ENCODE data around the gene SARS2. TPM values are rescaled to one million over a fixed set of nuclear protein-coding genes. Genes with fewer than 3 reads are reported as not detected.
A peak's percentile ranks its signal among the peaks of the same experiment; 100 is the strongest.

SARS2 gene
- total and polyA plus RNA-seq, 12 donors = 9.1 to 116 (median 35.4) TPM

DNA sequence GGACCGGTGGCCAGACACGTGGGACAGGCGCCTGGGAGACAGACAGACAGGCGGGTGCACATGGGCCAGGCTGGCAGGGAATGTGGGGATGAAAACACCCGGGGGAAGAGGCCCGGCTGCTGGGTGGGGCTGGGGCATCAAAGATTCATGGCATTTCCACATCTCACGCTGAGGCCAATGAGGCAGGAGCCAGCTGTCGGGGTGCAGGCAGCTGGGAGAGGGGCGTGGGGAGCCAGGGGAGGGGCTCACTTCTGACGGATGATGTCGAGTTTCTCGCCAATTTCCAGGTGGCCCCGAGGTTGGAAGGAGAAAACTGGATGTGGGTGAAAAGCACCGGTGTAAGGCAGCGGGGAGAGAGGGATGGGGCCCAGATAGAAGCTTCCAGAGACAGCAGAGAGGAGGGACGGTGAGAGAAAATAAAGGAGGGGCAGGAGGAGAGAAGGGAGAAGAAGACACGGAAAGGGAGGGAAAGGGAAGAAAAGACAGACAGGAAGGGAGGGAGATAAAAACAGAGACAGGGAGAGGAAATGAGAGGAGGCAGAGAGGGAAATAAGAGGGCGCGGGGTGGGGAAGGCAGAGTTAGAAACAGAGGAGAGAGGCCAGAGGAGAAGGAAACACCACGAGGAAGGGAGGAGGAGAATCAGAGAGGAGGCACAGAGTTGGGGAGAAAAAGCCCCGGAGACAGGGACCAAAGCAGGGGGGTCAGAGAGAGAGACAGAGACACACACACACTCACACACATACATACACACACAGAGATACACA is 10.5 kb downstream of the SARS2 start:
- TF ChIP-seq, protein P1, sequence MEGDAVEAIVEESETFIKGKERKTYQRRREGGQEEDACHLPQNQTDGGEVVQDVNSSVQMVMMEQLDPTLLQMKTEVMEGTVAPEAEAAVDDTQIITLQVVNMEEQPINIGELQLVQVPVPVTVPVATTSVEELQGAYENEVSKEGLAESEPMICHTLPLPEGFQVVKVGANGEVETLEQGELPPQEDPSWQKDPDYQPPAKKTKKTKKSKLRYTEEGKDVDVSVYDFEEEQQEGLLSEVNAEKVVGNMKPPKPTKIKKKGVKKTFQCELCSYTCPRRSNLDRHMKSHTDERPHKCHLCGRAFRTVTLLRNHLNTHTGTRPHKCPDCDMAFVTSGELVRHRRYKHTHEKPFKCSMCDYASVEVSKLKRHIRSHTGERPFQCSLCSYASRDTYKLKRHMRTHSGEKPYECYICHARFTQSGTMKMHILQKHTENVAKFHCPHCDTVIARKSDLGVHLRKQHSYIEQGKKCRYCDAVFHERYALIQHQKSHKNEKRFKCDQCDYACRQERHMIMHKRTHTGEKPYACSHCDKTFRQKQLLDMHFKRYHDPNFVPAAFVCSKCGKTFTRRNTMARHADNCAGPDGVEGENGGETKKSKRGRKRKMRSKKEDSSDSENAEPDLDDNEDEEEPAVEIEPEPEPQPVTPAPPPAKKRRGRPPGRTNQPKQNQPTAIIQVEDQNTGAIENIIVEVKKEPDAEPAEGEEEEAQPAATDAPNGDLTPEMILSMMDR (IDR thresholded peaks at IDR 0.05) = no peak
- no peak for TF ChIP-seq POLR2A (IDR thresholded peaks at IDR 0.05)
- intact Hi-C loops (cut with DNase I) = loop anchor here (10.0 kb wide), 3 partner anchors 175 to 295 kb away; partner anchors contain the start of gene CAPN12 (in 1 of the 2)
- Histone ChIP-seq H3K27ac (no peak overlapping the region), H3K36me3 (replicated peaks in 1 of 2) (peaks cover 0 to 25% of the 10 kb centered on the region in 2 donors), H3K27me3 (no peaks in the 10 kb centered on the region), H3K4me3 (no peak overlapping the region), H3K4me1 (replicated peaks in 1 of 2) (peaks cover 0 to 3% of the 10 kb centered on the region in 2 donors), H3K9me3 (replicated peaks in 1 of 3) (no peaks in the 10 kb centered on the region)
- WGBS, 4 donors = 70 to 76% (median 73%) methylated on average over 21 of the region's 21 CpGs
- DNase-seq = peak in 1 of 7 donors; percentile 12

DNA sequence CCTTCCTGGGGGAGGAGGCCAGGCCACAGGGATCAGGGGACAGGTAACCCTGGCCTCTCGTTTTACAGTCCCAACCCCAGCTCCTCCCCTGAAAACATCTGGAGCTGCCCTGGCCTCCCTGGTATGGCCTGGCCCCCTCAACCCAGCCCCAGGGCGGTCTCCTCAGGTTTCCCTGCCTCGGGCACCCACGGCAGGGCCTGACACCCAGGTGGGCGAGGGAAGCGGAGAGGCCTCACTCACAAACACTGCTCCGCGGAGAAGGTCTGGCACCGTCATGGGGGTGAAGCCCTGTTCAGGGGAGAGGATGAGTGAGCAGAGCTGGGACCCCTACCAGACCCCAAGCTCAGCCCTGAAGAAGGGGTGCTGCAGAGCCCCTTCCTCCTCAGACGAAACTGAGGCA is 12.0 kb downstream of the SARS2 start:
- TF ChIP-seq POLR2A (IDR thresholded peaks at IDR 0.05) = no peak
- TF ChIP-seq, protein P1 (IDR thresholded peaks at IDR 0.05) = no peak
- WGBS, 4 donors = 86 to 94% (median 90%) methylated on average over 7 to 10 of the region's 10 CpGs
- intact Hi-C loops (cut with DNase I) = loop anchor here (10.0 kb wide), 2 partner anchors 284 to 294 kb away; no protein-coding TSS in a partner anchor
- H3K36me3 ChIP-seq (replicated peaks in 1 of 2) = peaks cover 0 to 11% of the 10 kb centered on the region in 2 donors
- H3K9me3 ChIP-seq (replicated peaks in 1 of 3) = no peaks in the 10 kb centered on the region
- H3K4me1 ChIP-seq (replicated peaks in 1 of 2) = peaks cover 0 to 3% of the 10 kb centered on the region in 2 donors
- no peak overlapping the region for H3K4me3 ChIP-seq
- H3K27ac ChIP-seq = no peak overlapping the region
- peak in 1 of 7 donors; percentile 10 for DNase-seq
- H3K27me3 ChIP-seq = no peaks in the 10 kb centered on the region

DNA sequence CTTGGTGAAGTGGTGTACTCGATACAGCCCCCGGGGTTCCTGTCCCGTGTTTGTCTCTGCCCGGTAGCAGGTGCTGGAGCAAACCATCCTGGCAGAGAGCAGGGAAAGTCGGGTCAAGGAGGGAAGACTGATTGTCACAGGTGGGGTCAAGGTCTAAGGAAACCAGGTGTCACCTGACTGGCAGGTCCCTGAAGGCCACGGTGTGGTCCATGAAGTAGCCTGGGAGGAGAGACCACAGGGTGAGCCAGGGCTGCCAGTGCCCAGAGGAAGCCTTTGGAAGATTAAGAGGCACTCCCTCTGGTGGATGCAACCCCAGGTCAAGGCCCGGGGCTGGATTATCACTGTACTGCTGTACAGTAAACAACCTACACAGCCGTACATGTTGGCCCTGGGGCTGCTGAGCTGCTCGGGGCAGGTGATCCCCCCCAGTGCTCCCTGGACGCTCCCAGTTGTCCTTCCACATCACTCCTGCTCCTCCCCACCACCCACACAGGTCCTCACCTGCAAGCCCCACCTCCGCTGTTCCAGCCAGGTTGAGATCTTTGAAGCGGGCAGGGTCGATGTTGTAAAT is 12.6 kb downstream of the SARS2 start:
- intact Hi-C loops (cut with DNase I) = loop anchor here (10.0 kb wide), 2 partner anchors 283 to 293 kb away; no protein-coding TSS in a partner anchor
- TF ChIP-seq POLR2A (IDR thresholded peaks at IDR 0.05) = no peak
- TF ChIP-seq, protein P1 (IDR thresholded peaks at IDR 0.05) = peak in 4 of 6 experiments; percentile 9 to 25 (median 18)
- Histone ChIP-seq H3K27ac (no peak overlapping the region), H3K27me3 (no peaks in the 10 kb centered on the region), H3K36me3 (replicated peaks in 1 of 2) (peaks cover 0 to 11% of the 10 kb centered on the region in 2 donors), H3K4me1 (replicated peaks in 1 of 2) (peaks cover 0 to 3% of the 10 kb centered on the region in 2 donors), H3K4me3 (no peak overlapping the region), H3K9me3 (replicated peaks in 1 of 3) (no peaks in the 10 kb centered on the region)
- 55 to 100% (median 62%) methylated on average over 3 to 13 of the region's 13 CpGs for WGBS, 4 donors
- peak in 6 of 7 donors; percentile 41 to 66 (median 54) for DNase-seq

DNA sequence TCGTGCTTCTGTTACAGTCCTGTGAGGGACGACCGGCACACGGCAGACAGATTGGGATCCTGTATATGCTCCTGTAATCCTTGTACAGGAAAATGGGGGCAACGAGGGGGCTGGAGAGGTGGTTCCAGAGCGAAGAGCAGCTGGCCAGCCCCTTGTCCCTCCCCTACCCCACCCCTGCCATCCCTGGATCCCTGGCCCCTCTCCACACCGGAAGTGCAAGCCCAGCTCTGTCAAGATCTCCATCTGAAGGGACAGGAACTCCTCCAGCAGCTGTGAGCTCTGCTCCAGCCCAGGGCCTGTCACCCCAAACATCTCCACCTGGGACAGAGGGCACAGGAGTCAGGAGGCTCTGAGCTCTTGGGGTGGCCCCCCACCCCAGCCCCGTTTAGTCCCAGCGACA is 13.0 kb downstream of the SARS2 start:
- no peak overlapping the region for H3K4me3 ChIP-seq
- intact Hi-C loops (cut with DNase I) = loop anchor here (10.0 kb wide), 2 partner anchors 283 to 293 kb away; no protein-coding TSS in a partner anchor
- peaks cover 0 to 3% of the 10 kb centered on the region in 2 donors for H3K4me1 ChIP-seq (replicated peaks in 1 of 2)
- TF ChIP-seq POLR2A (IDR thresholded peaks at IDR 0.05) = no peak
- TF ChIP-seq, protein P1 (IDR thresholded peaks at IDR 0.05) = no peak
- H3K27ac ChIP-seq = no peak overlapping the region
- 69 to 87% (median 73%) methylated on average over 7 to 9 of the region's 9 CpGs for WGBS, 4 donors
- peaks cover 0 to 10% of the 10 kb centered on the region in 2 donors for H3K36me3 ChIP-seq (replicated peaks in 1 of 2)
- peak in 1 of 7 donors; percentile 9 for DNase-seq
- no peaks in the 10 kb centered on the region for H3K9me3 ChIP-seq (replicated peaks in 1 of 3)
- no peaks in the 10 kb centered on the region for H3K27me3 ChIP-seq

All from adrenal gland (tissue), 12 donors.